H1 (cell line): Measurements from ENCODE around the gene PITPNB. TPM values are rescaled to one million over a fixed set of nuclear protein-coding genes. Genes with fewer than 3 reads are reported as not detected.

Experiments used
- CTCF ChIA-PET: fragments of 300-600 bp; sonication (Branson Sonifier 250); formaldehyde crosslinking; loops from one replicate; lab custom pipeline; 2021; ENCODE audit not compliant: partially characterized antibody; lab: Charles Lee
- POLR2A ChIA-PET: fragments of 300-600 bp; sonication (Branson Sonifier 250); formaldehyde crosslinking; loops from one replicate; lab custom pipeline; 2021; ENCODE audit warnings: inconsistent platforms; ENCODE audit not compliant: partially characterized antibody; lab: Charles Lee
- DNase-seq, 2 experiments: peaks; one replicate each; pipeline versions ENCODE4 v3.0.0 to v3.0.0-alpha.2; 2010 to 2022; ENCODE audit warnings: low spot score in 2 of 2, low read depth in 1 of 2, mixed read lengths in 1 of 2
- FAIRE-seq: peaks from 2 replicates; lab custom pipeline; 2011; peaks lifted over from hg19 to GRCh38; lab: Jason Lieb, UNC
- H2AFZ ChIP-seq: 2 replicates; pipeline ENCODE4 v1.8.1; 2012; ENCODE audit warnings: low read length, inconsistent platforms
- H2AK5ac ChIP-seq: 2 replicates; pipeline ENCODE4 v1.6.1; 2013; ENCODE audit warnings: low read depth, low read length
- H2BK120ac ChIP-seq: replicated peaks from 2 replicates; pipeline ENCODE3; 2013; ENCODE audit warnings: low read depth, low read length, inconsistent platforms
- H2BK12ac ChIP-seq: 2 replicates; pipeline ENCODE4 v1.6.1; 2013; ENCODE audit warnings: low read depth, low read length
- H2BK15ac ChIP-seq: 2 replicates; pipeline ENCODE4 v1.6.1; 2013; ENCODE audit warnings: low read length
- H2BK20ac ChIP-seq: 2 replicates; pipeline ENCODE4 v1.6.1; 2013; ENCODE audit warnings: low read length
- H2BK5ac ChIP-seq: 2 replicates; pipeline ENCODE4 v1.6.1; 2013; ENCODE audit warnings: low read depth, low read length
- H3K14ac ChIP-seq: 2 replicates; pipeline ENCODE4 v1.6.1; 2013; ENCODE audit warnings: inconsistent platforms; ENCODE audit not compliant: insufficient read length
- H3K18ac ChIP-seq: 2 replicates; pipeline ENCODE4 v1.6.1; 2013; ENCODE audit warnings: low read length; ENCODE audit errors: extremely low read depth
- H3K23ac ChIP-seq: 2 replicates; pipeline ENCODE4 v1.6.1; 2013; ENCODE audit warnings: inconsistent platforms; ENCODE audit not compliant: insufficient read length
- H3K23me2 ChIP-seq: 2 replicates; pipeline ENCODE4 v1.6.1; 2013; ENCODE audit warnings: low read depth, low read length
- H3K27ac ChIP-seq: 2 replicates; pipeline ENCODE4 v1.6.1; 2011; ENCODE audit warnings: low read depth, low read length, inconsistent platforms
- H3K27me3 ChIP-seq, 4 experiments: replicated peaks in 1 of 4; 1 replicate in 1 of 4; 2 replicates in 3 of 4; pipeline versions ENCODE4 v1.6.1 to v1.8.1; 2011 to 2013; ENCODE audit warnings: low read length in 3 of 4, mild to moderate bottlenecking in 3 of 4, inconsistent platforms in 2 of 4, mixed read lengths in 2 of 4, moderate library complexity in 1 of 4; ENCODE audit not compliant: control insufficient read depth in 3 of 4, insufficient read depth in 3 of 4; ENCODE audit errors: extremely low read depth in 1 of 4
- H3K36me3 ChIP-seq, 4 experiments: 2 replicates each; pipeline versions ENCODE4 v1.6.1 to v1.8.1; 2011 to 2013; ENCODE audit warnings: mild to moderate bottlenecking in 4 of 4, low read length in 3 of 4, moderate library complexity in 2 of 4, control low read depth in 1 of 4, inconsistent platforms in 1 of 4; ENCODE audit not compliant: insufficient read depth in 4 of 4, control insufficient read depth in 2 of 4
- H3K4ac ChIP-seq: replicated peaks from 2 replicates; pipeline ENCODE3; 2013; ENCODE audit warnings: low read length, low read depth, mixed read lengths, inconsistent platforms; ENCODE audit not compliant: insufficient read length
- H3K4me1 ChIP-seq, 4 experiments: replicated peaks in 1 of 4; 1 replicate in 1 of 4; 2 replicates in 3 of 4; pipeline versions ENCODE4 v1.6.1 to v1.8.1; 2011 to 2013; ENCODE audit warnings: low read length in 3 of 4, inconsistent platforms in 2 of 4, mixed read lengths in 1 of 4; ENCODE audit not compliant: insufficient read depth in 4 of 4, control insufficient read depth in 3 of 4
- H3K4me2 ChIP-seq, 2 experiments: 2 replicates each; pipeline versions ENCODE4 v1.6.1 to v1.8.1; 2011 to 2013; ENCODE audit warnings: low read depth in 2 of 2, low read length in 2 of 2, control low read depth in 1 of 2, inconsistent platforms in 1 of 2, mild to moderate bottlenecking in 1 of 2; ENCODE audit not compliant: insufficient read depth in 1 of 2
- H3K4me3 ChIP-seq, 4 experiments: fragments of 200-600, 300-600 bp in 1 of 4; sonication (generic), shearing (Covaris generic), sonication (Bioruptor Twin) in 1 of 4; 2 replicates each; pipeline versions ENCODE4 v1.5.1 to v1.8.1; 2011 to 2016; ENCODE audit warnings: low read length in 4 of 4, low read depth in 3 of 4, control low read depth in 2 of 4, inconsistent platforms in 2 of 4, mild to moderate bottlenecking in 2 of 4, mixed read lengths in 1 of 4, moderate library complexity in 1 of 4; ENCODE audit not compliant: insufficient read depth in 2 of 4; ENCODE audit errors: extremely low read depth in 1 of 4
- H3K56ac ChIP-seq: replicated peaks from 2 replicates; pipeline ENCODE3; 2013; ENCODE audit warnings: low read depth, mild to moderate bottlenecking, mixed read lengths, low read length, inconsistent platforms; ENCODE audit not compliant: insufficient read length
- H3K79me1 ChIP-seq: 2 replicates; pipeline ENCODE4 v1.6.1; 2013; ENCODE audit warnings: low read depth, low read length, control low read depth
- H3K79me2 ChIP-seq, 2 experiments: 2 replicates each; pipeline versions ENCODE4 v1.6.1 to v1.8.1; 2012 to 2013; ENCODE audit warnings: low read length in 2 of 2, mild to moderate bottlenecking in 2 of 2, inconsistent platforms in 1 of 2; ENCODE audit not compliant: insufficient read depth in 2 of 2, control insufficient read depth in 1 of 2
- H3K9ac ChIP-seq, 4 experiments: replicated peaks in 1 of 4; 1 replicate in 1 of 4; 2 replicates in 3 of 4; pipeline versions ENCODE4 v1.6.1 to v1.8.1; 2011 to 2013; ENCODE audit warnings: low read depth in 3 of 4, low read length in 3 of 4, control low read depth in 2 of 4, mild to moderate bottlenecking in 2 of 4, moderate library complexity in 2 of 4, inconsistent platforms in 1 of 4; ENCODE audit errors: extremely low read depth in 1 of 4
- H3K9me3 ChIP-seq, 2 experiments: 2 replicates each; pipeline versions ENCODE4 v1.6.1 to v1.8.1; 2012 to 2013; ENCODE audit warnings: mild to moderate bottlenecking in 2 of 2, moderate library complexity in 2 of 2, control low read depth in 1 of 2, inconsistent platforms in 1 of 2, low read depth in 1 of 2, low read length in 1 of 2, mixed read lengths in 1 of 2; ENCODE audit not compliant: insufficient read depth in 2 of 2
- H4K20me1 ChIP-seq, 2 experiments: replicated peaks in 1 of 2; 2 replicates each; pipeline versions ENCODE3 to v1.8.1; 2011 to 2013; ENCODE audit warnings: inconsistent platforms in 2 of 2, low read length in 2 of 2, mild to moderate bottlenecking in 1 of 2; ENCODE audit not compliant: insufficient read depth in 2 of 2, control insufficient read depth in 1 of 2
- H4K5ac ChIP-seq: 2 replicates; pipeline ENCODE4 v1.6.1; 2013; ENCODE audit warnings: low read length, low read depth, mixed read lengths, inconsistent platforms; ENCODE audit not compliant: insufficient read length
- H4K8ac ChIP-seq: 2 replicates; pipeline ENCODE4 v1.8.0; 2013; ENCODE audit warnings: mild to moderate bottlenecking, moderate library complexity, low read length, inconsistent platforms; ENCODE audit not compliant: insufficient read depth; ENCODE audit errors: extremely low read depth
- H4K91ac ChIP-seq: replicated peaks from 2 replicates; pipeline ENCODE3; 2013; ENCODE audit warnings: low read length, mixed read lengths, inconsistent platforms; ENCODE audit not compliant: insufficient read length
- ASH2L ChIP-seq: fragments of 200-600, 300-600 bp; sonication (generic); IDR thresholded peaks from one replicate; pipeline ENCODE4 v1.7.1; 2017; ENCODE audit warnings: low read length
- ATF2 ChIP-seq: IDR thresholded peaks from 2 replicates; pipeline ENCODE4 v1.6.1; 2012; ENCODE audit warnings: low read length, inconsistent platforms
- CTBP2 ChIP-seq: IDR thresholded peaks from 2 replicates; pipeline ENCODE4 v1.7.0; 2011; ENCODE audit warnings: borderline replicate concordance, mild to moderate bottlenecking, moderate library complexity, mixed read lengths, low read length; ENCODE audit not compliant: insufficient read depth, insufficient read length
- CTCF ChIP-seq, 3 experiments: IDR thresholded peaks; 1 replicate in 2 of 3; 2 replicates in 1 of 3; pipeline versions ENCODE4 v1.5.1 to v1.6.1; 2011; ENCODE audit warnings: low read length in 3 of 3, mild to moderate bottlenecking in 3 of 3, inconsistent platforms in 2 of 3, low read depth in 1 of 3, moderate library complexity in 1 of 3; ENCODE audit not compliant: insufficient read depth in 1 of 3; ENCODE audit errors: control extremely low read depth in 1 of 3
- GABPA ChIP-seq: IDR thresholded peaks from 2 replicates; pipeline ENCODE4 v1.6.1; 2011; ENCODE audit warnings: mild to moderate bottlenecking, low read length, moderate library complexity, borderline replicate concordance; ENCODE audit not compliant: insufficient read depth
- KDM1A ChIP-seq: fragments of 200-600, 300-600 bp; sonication (generic); IDR thresholded peaks from 2 replicates; pipeline ENCODE4 v1.7.1; 2016; ENCODE audit warnings: mild to moderate bottlenecking, low read length, borderline replicate concordance
- PHF8 ChIP-seq: fragments of 200-600 bp; sonication (generic); conservative IDR thresholded peaks from 2 replicates; pipeline ENCODE4 v1.7.1; 2012; ENCODE audit warnings: low read depth, mild to moderate bottlenecking, inconsistent platforms, low read length, moderate library complexity
- RAD21 ChIP-seq, 2 experiments: IDR thresholded peaks in 1 of 2; conservative IDR thresholded peaks in 1 of 2; 2 replicates each; pipeline ENCODE4 v1.6.1; 2011; ENCODE audit warnings: low read depth in 2 of 2, low read length in 2 of 2, improper control_type of control experiment in 1 of 2, inconsistent platforms in 1 of 2, mild to moderate bottlenecking in 1 of 2, moderate library complexity in 1 of 2
- RFX5 ChIP-seq: IDR thresholded peaks from 2 replicates; pipeline ENCODE4 v1.6.1; 2011; ENCODE audit warnings: low read depth, low read length, improper control_type of control experiment, borderline replicate concordance
- WGBS, 2 experiments: shearing (Covaris generic) in 1 of 2; methylation state at CpG; one replicate each; pipeline versions ENCODE4 v1.1.6 to v1.1.7; 2013 to 2015; ENCODE audit warnings: low lambda C conversion rate in 2 of 2, mixed read lengths in 2 of 2, inconsistent platforms in 1 of 2, low coverage in 1 of 2, missing lambda C conversion rate in 1 of 2; ENCODE audit not compliant: insufficient replicate concordance in 2 of 2, insufficient coverage in 1 of 2, insufficient read length in 1 of 2; ENCODE audit errors: extremely low coverage in 1 of 2, missing lambda C conversion rate in 1 of 2; 5-methylcytosine and 5-hydroxymethylcytosine counted together
- polyA plus RNA-seq, 7 experiments: library from polyadenylated mRNA; depleted of rRNA in 3 of 7; stranded (reverse) in 5 of 7; unstranded in 2 of 7; fragments of >200 nt in 5 of 7; fragments of 200-250 nt in 2 of 7; gene quantifications; 1 replicate in 5 of 7; 2 replicates in 1 of 7; 4 replicates in 1 of 7; pipeline versions ENCODE4 v1.2.1 to v1.2.3, GENCODE V29; 2011 to 2013; ENCODE audit warnings: missing spikeins in 2 of 7, mixed read lengths in 2 of 7
- total RNA-seq: library from RNA; stranded (reverse); fragmentation: NEBNext Ultra II Directional; extraction: Animal tissue kit (Norgen Biotek cat#: 25700); gene quantifications from 2 replicates; pipeline ENCODE4 v1.2.1, GENCODE V29; 2021

The PITPNB gene
- total and polyA plus RNA-seq, 2 of the 8 experiments (the other 6 are each of a cell fraction or from before 2014, with no cell fraction given): 24.6 to 89.3 TPM

- DNase-seq (no peak), FAIRE-seq (no peak)
- Histone ChIP-seq H3K36me3 (peaks cover 3 to 23% (median 15%) of the 10 kb centered on the region in 4 experiments; a peak in 6 of 8 replicates), H3K79me1 (peaks cover 4% of the 10 kb centered on the region; the same call in 1 of the 2 replicates), H2BK120ac (no peak overlapping the region), H3K56ac (no peak overlapping the region), H3K9ac (no peak overlapping the region), H3K4me2 (no peak overlapping the region), H3K27ac (no peak overlapping the region), H2BK5ac (no peak overlapping the region), H3K23ac (no peak overlapping the region), H4K5ac (no peak overlapping the region), H3K23me2 (no peaks in the 10 kb centered on the region), H3K27me3 (no peaks in the 10 kb centered on the region), H4K8ac (no peak overlapping the region), H3K4me3 (no peak overlapping the region), H4K20me1 (peaks cover 0 to 9% of the 10 kb centered on the region in 2 experiments), H3K4ac (no peak overlapping the region), H2BK12ac (no peak overlapping the region), H2AK5ac (no peak overlapping the region), H2BK20ac (no peak overlapping the region), H2AFZ (no peak overlapping the region), H3K18ac (no peak overlapping the region), H3K9me3 (no peaks in the 10 kb centered on the region), H2BK15ac (no peak overlapping the region), H4K91ac (no peak overlapping the region), H3K79me2 (peaks cover 9 to 66% of the 10 kb centered on the region in 2 experiments), H3K4me1 (no peaks in the 10 kb centered on the region), H3K14ac (no peak overlapping the region)
- CTCF ChIA-PET: no interaction called here
- WGBS, 2 experiments: 93% methylated on average over 1 of the region's 1 CpG; no CpG with 5 or more reads in 1 of the 2 experiments
- POLR2A ChIA-PET: no interaction called here
- no peak for TF ChIP-seq RAD21 (IDR thresholded peaks at IDR 0.05 in 1 of 2, conservative IDR thresholded peaks at IDR 0.05 in 1 of 2; ENCODE audit: low read depth in 2 of 2, low read length in 2 of 2)
- TF ChIP-seq ATF2: no peak
- TF ChIP-seq CTCF (IDR thresholded peaks at IDR 0.05; ENCODE audit: control extremely low read depth in 1 of 3, insufficient read depth in 1 of 3, low read depth in 1 of 3, low read length in 3 of 3): no peak
- no peak for TF ChIP-seq KDM1A
- no peak for TF ChIP-seq CTBP2
- no peak for TF ChIP-seq ASH2L
- no peak for TF ChIP-seq PHF8
- no peak for TF ChIP-seq RFX5
- TF ChIP-seq GABPA: no peak
Measured at GRCh38 chr22:27911330-27911729, 7.7 kb downstream of the PITPNB start.
